Ureter (tissue), 1 donor: Measurements from ENCODE around the gene CINP. TPM values are rescaled to one million over a fixed set of nuclear protein-coding genes. Genes with fewer than 3 reads are reported as not detected.
A peak's percentile ranks its signal among the peaks of the same experiment; 100 is the strongest.

ENCODE experiments used
- DNase-seq: peaks from one replicate; pipeline ENCODE4 v3.0.0-alpha.2; 2020; ENCODE audit warnings: low spot score
- total RNA-seq: library from RNA; stranded (reverse); gene quantifications from one replicate; pipeline ENCODE4 v1.2.4, GENCODE V29; 2023
- donor health status: DM: yes; HTN: yes; CAD: no.

The CINP gene
- total RNA-seq = 31.2 TPM

DNA sequence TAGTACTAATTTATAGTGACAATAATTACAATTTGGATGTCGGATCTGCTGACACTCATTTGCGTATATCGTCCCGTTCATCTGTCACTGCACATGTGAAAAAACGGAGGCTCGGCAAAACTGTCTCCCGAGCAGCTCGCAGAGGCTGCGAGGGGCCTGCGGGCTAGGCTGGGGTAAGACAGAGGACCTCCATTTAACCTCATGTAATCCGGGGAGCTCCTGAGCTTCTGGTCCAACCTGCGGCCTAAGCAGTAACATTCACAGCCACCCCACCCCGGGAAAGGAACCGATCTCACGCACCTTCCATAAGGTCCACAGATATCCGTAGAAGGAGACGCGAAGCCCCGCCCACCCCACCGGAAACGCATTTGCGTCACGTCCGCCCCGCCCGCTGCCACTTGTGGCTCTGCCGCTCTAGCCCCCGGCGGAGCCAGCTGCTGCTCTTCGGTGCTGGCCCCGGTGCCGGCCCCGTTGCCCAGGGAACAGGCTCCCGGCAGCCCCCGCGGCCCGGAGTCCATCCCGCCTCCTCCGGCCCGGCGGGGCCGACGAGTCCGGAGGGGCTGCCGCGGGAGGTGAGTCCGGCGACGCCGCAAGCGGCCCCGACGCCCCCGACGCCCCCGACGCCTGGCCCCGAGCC, at the start of gene CINP, which contains the start of gene TECPR2:
Gene CINP, minus strand, starts transcription at position 346 of the 637 bp plus-strand sequence. Its CDS starts 39 bp downstream, at position 307.
Gene TECPR2, plus strand, starts transcription at position 397 of the 637 bp plus-strand sequence. CDS start 13,781 bp downstream, outside the sequence.
- peak; percentile 98 for DNase-seq

DNA sequence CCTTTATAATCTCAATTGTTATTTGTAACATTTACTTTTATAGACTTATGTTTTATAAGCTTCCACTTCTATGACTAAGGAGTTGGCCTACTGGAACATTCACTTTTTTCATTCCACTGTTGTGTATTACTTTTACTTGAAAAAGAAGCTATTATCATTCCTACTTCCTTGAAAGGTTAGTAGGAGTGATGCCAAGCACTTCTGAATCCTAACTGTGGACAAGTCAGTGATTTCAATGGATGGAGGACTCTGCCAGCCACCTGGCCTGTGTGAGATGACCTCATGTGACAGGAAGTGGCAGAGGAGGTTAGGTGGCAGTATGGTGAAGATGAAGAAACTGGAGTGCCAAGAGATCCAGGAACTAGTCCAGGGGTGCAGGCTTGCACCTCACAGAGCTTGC, 46.0 kb upstream of the CINP start:
- DNase-seq = no peak

DNA sequence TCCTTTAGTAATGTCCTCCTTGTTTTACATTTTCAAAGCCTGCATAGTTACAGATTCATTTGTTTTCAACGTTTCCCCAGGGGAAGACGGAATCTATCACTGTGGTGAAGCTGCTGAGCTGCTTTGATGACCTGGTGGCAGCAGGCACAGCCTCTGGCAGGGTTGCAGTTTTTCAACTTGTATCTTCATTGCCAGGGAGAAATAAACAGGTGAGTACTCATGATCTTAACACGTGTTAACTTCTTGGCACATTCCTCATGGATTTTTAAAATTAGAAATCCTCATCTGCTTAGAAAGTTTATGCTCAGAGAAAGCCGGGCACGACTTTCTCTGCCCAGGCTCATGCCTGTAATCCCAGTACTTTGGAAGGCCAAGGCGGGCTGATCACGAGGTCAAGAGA, 44.6 kb upstream of the CINP start:
- DNase-seq = no peak

DNA sequence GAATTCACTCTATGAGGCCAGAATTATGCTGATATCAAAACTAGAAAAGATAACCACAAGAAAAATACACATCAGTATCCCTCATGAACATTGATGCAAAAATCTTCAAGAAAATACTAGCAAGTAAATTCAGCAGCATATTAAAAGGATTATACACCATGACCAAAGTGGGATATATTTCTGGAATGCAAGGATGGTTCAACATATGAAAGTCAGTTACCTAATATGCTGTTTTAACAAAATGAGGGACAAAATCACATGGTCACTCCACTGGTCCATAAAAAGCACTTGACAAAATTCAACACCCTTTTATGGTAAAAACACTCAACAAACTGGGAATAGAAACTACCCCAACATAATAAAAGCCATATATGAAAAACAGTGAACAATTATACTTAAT, 40.3 kb upstream of the CINP start:
- DNase-seq = no peak

DNA sequence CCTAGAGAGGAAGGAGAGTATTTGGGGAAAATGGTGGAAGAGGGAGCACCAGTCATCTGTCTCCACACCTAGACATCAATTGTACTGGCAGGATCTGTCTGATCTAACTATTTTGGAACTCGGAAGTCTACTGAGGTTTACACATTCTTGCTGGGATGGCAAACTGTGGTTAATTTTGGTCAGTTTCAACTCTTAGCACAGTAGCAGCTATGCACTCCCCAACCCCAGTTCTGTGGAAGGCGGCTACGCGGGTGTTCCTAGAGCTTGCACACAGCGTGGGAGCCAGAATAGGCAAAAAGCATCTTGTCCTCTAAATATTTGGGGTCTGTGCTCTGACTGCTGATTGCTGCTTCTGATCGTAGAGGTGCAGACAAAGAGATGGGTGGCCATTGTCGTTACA, 33.8 kb upstream of the CINP start:
- no peak for DNase-seq

DNA sequence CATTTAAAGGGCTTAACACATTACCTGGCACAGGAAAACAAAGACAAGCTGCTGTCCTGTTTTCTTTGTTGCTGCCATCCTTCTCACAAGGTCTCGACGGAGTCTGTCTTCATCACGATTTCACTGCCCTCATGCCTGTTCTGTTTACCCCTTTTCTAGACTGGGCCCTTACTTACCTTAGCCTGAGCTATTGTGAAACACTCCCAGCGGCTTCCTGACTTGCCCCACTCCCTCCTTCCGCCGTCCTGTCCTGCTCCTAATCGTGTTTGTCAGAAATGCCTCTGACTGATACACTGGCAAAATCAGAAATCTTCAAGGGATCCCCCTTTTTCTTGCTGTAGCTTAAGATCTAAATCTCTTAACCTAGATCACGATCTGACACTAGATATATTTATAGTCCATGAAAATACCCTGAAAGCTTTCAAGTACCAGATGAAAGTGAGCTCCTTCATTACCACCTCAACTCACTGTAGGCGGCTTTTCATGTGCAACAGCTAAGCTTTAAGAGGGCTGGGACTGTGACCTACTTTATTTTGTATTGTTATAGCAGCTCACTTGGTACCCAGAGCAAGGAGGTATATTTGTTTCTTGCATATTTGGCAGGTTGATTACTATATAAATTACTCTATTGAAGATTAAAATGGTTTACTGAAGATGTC, 32.2 kb upstream of the CINP start:
- no peak for DNase-seq

DNA sequence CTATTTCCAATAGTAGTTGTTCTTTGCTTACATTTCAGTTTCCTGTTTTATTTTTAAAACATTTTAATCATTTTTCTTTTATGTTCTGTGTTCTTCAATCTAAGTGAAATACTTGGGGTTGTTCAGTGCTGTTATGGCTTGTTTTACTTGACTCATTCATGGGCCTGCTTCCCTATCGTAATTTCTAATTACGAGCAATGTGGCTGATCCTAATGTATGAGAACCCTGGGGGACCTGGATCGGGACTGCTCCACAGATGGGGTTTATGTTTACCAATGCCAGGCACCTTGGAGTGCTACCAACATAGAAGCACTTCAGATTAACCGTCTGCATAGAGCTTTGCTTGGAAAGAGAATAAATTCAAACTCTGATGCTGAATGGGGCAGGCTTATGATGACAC, 29.8 kb upstream of the CINP start:
- no peak for DNase-seq

DNA sequence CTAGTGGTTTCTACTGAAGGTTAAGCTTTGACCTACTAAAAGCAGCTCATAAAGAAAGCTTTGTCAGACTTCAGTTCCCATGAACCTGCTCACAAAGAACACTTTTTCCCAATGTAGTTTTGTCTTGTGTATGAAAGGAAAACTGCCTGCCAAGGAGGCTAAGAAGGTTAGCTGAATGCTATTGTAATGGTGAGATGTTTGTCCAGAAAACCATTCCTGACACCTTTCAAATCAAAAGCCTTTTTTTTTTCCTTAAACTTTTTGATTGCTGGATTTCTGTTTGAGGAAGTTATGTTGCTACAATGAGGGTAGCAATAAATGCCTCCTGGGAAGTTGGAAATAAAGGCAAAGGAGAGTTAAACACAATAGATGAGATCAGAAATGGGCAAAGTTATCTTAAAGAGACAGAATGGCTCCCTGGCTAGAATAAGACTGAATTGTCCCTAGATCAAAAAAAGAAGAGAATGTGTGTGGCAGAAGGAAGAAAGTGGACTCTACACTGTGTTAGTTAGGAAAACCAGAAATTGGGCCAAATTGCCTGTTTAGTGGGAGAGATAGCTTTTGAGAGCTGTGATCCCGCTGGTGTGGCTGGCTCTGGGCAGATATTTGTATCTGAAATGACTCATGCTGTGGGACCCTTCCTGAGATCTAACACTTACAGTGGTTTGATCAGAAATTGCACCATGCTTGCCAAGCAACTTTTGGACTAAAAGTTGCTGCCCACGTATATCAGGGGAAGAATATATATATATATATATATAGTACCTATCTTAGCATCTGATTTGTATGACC, 27.6 kb upstream of the CINP start:
- DNase-seq = no peak

DNA sequence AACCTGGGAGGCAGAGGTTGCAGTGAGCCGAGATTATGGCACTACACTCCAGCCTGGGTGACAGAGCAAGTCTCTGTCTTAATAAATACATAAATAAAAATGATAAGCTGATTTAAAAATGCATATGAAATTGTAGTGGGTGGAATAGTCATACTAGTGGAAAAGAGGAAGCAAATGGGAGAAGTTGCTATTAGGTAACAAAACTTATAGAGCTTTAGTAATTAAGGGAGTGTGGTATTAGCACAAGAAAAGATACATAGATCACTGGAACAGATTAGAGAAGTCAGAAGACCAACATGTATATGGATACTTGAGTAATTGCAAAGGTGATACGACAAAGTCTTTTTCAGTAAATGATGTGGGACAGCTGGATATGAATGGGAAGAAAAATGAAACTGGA, 26.6 kb upstream of the CINP start:
- DNase-seq = no peak

DNA sequence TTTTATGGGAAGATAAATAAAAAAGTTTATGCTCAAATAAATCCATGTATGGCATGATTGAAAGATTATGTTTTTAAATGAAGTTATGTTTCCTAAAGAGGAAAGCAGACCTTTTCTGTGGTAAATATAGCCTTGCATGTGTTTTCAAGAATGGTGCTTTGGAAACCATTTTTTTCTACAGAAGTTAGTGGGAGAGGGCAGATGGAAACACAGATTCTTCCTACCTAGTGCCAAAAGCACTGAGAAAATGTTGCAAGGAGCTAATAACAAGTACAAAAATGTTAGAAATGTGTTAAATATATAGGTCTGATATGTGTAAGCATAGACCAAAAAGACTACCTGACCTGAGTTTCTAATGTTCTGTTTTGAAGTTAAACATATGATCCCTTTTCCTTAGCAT, 24.4 kb upstream of the CINP start:
- no peak for DNase-seq

DNA sequence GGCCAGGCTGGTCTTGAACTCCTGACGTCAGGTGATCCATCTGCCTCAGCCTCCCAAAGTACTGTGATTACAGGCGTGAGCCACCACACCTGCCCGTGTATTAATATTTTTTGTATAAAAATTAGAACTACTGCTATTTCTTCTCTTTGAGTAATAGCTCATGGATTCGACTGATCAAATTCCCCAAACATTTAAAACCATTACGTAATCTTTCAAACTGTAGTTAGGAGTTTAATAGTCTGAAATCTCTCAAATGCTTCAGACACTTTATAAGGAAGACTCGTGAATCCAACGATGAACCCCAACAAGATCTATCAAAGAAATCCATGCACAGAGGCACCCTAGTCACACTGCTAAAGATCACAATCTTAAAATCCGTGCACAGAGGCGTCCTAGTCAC, 16.1 kb upstream of the CINP start:
- no peak for DNase-seq

DNA sequence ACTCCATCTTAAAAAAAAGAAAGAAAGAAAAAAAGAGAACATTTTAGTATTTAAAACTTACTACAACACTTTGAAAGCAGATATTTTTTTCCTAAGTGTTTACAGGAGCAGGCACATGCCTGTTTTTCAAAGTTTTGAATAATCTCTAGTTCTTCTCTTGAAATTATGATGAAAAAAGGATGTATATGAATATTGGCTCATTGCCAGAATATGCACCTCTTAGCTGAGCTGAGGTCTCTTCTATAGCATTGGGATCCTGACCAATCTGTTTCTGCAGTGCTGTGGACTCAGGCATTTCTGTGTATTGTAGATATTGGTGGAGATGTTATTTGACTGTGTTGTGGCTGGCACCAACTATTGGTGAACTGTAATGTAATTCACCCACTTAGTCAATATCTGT, 15.0 kb upstream of the CINP start:
- no peak for DNase-seq

DNA sequence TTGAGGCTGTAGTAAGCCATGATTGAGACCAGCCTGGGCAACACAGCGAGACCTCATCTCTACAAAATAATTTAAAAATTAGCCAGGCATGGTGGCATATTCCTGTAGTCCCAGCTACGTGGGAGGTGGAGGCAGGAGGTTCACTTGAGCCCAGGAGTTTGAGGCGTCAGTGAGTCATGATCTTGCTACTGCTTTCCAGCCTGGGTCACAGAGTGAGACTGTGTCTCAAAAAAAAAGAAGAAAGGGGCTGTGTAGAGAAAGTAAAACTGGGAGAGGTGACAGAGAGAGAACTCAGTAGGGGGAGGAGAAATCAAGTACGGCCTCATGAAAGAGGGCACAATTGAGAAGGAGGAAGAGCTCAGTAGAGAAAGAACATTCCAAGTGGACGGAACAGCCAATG, 12.4 kb upstream of the CINP start:
- no peak for DNase-seq

DNA sequence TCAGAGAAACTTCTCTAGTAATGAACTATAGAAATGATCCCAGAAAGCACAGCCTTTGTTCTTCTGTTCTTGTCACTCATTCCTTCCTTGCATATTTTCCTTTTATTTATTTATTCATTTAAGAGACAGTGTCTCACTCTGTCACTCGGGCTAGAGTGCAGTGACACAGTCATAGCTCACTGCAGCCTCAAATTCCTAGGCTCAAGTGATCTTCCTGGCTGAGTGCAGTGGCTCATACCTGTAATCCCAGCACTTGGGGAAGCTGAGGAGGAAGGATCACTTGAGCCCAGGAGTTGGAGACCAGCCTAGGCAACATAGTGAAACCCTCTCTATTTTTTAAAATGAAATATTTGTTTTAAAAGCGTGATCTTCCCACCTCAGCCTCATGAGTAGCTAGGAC, 11.6 kb upstream of the CINP start:
- DNase-seq = no peak

DNA sequence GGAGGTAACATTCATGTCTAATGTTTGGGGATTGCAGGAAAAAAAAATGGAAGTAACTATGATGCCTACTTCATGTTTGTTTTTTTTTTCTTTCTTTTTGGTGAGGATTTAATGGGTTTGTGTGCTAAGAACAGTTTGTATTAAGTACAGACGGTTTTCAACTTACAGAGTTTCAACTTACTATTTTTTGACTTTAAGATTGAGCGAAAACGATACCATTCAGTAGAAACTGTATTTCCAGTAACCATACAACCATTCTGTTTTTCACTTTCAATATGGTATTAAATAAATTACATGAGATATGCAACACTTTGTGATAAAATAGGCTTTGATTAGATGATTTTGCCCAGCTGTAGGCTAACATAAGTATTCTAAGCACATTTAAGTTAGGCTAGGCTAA, 10.4 kb upstream of the CINP start:
- DNase-seq = no peak

DNA sequence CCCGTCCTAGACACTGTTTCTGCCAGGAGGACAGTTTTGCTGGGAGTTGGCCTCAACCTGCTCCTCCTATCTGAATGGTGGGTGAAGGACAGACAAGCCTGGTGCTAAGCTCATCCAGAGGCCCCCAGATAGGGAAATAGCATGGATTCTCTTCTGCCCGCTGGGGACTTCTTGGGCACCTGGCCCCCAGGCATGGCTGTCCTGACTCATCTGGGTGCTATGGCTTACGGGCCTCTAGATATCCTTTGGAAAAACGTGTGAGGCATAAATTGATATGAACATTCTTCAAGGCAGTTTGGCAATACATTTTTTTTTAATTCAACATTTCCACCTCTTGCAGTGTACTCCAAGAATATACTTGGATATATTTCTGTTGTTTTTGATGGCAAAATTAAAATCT, 8.7 kb upstream of the CINP start:
- no peak for DNase-seq

DNA sequence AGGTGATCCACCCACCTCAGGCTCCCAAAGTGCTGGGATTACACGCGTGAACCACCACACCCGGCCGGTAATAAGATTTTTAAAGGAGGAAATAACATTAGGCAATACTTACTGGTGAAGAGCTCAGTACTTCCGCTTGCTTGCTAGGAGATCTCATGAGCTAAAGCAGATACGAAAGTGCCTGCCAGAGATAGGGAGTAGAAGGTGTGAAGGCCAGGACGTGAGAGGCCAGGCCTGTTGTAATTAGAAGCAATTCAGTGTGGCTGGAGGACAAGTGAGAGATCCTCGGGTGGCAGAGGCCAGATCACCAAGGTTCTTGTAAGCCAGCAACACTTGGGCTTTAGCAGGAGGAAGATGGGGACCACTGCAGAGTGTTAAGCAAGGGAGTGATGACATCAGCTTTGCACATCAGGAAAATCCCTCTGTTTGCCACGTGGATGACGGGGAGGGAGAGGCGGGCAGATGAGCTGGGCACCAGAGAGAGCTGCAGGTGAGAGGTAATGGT, 7.7 kb upstream of the CINP start:
- no peak for DNase-seq

DNA sequence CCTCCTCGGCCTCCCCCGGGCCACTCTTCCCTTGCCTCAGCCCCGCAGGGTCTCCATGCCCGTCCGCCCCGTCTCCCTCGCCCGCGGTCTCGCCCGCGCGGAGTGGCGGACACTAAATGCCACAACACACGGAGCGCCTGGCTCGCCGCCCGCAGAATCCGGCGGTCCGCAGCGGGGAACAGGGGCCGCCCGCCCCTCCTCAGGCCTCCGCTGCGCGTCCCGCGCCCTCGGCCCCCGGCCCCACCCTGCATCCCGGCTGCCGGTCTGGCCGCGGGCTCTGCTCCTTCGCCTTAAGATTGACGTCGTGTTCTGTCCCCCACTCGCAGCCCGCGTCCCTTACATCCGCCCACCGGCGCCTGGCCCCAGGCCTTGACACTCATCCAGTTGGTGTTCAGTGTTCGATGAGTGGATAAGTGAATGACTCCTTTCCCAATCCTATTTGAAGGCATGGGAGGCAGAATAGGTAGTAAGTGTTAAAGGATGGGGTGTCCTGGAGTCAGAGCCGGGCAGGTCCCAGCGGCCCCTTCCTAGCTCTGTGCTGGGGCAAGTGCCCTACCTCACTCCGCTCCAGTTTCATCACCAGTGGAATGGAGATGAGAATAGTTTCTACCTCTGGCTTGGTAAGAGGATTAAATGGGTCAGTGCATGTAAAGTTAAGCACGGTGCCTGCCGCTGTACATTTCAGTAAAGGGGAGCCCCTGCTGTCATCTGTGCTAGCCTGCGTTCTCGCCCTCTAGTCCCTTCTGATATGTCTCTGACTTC, 673 bp upstream of the CINP start:
- DNase-seq = no peak

DNA sequence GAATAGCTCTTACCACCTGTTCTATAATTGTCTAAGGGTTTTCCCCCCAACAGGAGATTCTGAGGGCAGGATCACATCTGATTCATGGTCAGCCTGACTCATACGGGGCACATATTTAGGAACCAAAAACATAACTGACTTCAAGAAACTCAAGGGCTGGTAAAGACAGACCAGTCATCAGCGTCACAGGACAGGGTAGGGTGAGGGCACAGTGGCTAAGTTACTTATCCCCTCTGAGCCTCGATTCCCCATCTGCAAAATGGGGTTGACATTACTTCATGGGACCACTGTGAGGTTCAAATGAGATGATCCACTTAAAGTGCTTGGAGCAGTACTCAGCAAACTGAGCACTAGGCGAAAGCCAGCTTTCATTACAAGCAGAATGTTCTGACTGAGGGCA, 606 bp downstream of the CINP start:
- DNase-seq = no peak

DNA sequence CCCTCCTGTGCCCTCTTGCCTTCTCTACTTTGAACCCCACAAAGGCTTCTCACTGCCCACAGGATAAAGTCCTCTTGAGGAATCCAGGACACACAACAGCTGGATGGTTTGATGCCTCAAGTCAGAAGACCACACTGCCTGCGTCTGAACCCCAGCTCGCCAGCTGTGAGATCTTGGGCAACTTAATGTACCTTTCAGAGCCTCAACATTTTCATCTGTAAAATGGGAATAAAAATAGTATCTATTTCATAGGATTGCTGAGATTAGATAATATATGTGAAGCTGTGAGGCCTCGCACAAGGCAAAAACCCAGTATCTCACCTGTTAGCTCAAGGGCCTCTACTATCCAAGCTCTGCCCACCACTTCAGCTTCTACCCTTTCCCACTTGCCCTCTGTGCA, 2.3 kb downstream of the CINP start:
- no peak for DNase-seq

DNA sequence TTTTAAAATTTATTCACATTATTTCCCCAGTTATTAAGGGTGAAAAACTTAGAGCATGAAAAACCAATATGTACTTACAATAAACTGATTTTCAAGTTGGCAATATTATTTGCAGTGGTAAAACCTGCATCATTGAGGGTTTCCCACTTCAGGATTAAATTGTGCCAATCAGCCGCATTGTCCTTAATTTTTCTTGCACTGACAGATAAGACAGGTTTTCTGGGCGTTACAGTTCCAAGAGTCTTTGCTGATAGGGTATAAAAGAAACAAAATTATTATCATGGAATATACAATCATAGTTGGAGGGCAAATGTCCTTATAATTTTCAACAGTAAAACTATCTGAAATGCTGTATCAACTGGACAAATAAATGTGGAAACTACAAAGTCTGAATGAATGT, 3.3 kb downstream of the CINP start:
- no peak for DNase-seq

DNA sequence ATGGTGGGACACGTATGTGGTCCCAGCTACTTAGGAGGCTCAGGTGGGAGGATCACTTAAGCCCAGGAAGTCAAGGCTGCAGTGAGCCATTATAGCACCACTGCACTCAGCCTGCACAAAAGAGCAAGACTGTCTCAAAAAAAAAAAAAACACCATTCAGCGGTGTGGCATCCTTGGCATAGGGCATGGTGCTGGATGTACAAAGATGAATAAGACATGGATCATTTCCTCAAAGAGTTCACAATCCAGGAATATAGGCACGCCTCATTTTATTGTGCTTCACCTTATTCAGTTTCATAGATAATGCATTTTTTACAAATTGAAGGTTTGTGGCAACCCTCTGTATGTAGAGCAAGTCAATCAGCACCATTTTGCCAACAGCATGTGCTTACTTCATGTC, 6.4 kb downstream of the CINP start:
- no peak for DNase-seq
